GM18498 (cell line): ENCODE measurements around the gene KASH5.
"Not testable (repeated sequence)": the region's sequence is repeated elsewhere in the genome, so short reads cannot be mapped to it uniquely, and the experiment has no call there.

ENCODE experiments used
- ATAC-seq: cut with Tn5 transposase; IDR thresholded peaks from one replicate; pipeline ENCODE4 v1.9.1; 2021; ENCODE audit warnings: mild to moderate bottlenecking, moderate library complexity; ENCODE audit not compliant: unreplicated experiment

The KASH5 gene

DNA sequence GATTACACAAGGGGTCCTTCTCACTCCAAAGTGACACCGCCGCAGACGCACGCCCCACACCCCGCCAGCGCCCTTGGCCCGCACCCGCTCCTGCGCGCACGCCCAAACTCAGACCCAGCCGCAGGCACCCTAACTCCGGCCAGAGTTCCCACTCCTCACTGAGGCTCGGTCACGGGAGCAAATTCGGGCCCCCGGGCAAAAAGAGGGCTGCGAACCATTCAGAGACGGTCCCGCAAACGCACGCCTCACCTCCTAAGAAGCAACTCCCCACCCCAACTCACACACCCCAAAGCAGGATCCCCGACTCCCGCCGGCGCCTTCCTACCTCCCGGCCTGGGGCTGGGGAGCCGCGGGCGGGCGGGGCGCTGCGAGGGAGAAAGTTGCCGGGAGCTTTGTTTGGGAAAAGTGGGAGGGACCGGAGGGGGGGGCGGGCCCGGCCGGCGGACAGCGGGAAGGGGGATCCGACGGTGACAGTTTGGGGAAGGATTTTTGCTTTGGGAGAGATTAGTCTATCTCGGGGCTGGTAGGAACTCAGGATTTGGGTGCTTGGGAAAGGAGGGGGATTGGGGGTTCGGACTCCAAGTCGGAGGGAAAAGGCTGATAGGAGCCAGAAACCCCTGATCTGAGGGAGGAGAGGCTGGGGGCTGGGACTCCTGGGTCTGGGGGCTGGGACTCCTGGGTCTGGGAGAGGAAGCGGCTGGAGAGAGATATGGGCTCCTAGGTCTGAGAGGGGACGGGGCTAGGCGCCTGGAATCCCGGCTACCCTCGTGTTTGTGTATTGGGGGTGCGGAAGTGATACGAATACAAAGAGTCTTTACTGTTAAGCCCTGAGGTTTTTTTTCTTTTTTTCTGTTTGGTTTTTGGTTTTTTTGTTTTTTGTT lies 25.8 kb upstream of the KASH5 start, which contains the start of gene TEAD2:
Gene TEAD2 (minus strand): TSS at position 369 of the 881 bp plus-strand sequence. CDS start 2,341 bp downstream, outside the sequence.
- ATAC-seq, result no peak

DNA sequence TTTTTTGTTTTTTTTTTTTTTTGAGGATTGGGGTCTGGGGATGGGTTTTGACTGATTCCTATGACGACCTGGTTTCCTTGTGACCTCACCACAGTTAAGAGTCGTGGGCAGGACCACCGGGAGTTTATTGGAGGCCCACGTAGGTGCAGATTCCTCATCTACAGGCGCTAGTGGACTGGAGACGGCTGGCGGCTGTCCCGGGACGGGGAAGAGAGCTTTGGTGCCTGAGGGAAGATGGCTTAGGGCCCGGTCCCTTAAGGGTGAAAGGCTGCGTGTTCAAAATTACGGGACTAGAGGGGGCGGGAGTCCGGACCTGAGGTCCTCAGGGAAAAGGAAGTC lies 25.2 kb upstream of the KASH5 start:
- ATAC-seq, result no peak

DNA sequence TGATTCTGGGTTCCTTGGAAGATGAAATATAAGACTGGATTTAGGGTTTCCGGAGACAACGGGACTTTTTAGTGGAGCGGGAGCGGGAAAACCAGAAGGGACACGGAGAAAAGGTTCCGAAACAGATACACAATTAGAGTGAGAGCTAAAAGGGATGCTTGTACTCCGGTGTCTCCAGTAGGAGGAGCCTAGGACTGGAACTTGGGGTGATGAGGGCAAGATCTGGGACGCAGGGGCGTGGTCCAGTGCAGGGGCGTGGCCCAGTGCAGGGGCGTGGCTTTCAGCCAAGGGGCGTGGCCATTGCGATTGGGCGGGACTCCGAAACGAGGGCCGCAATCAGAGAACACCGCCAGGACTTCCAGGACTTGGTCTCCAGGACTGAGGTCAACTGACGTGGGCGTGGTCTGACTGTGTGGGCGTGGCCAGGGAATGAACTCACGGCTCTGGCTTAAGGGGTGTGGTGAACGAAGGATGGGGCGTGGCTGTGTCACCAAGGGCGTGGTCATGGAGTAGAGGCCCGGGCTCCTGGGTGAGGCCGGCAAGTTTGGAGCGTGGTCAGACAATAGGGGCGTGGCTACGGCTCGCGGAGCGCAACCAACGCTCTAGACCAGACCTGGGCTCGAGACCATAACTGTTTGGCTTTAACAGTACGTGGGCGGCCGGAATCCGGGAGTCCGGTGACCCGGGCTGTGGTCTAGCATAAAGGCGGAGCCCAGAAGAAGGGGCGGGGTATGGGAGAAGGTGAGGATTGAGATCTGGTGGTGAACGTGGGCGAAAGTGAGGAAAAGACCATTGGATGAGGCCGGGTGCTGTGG lies 24.6 kb upstream of the KASH5 start, which contains the start of gene DKKL1:
Gene DKKL1 (plus strand): TSS at position 610 of the 815 bp plus-strand sequence. CDS start 122 bp downstream, at position 732.
- ATAC-seq, result peak; percentile 52

DNA sequence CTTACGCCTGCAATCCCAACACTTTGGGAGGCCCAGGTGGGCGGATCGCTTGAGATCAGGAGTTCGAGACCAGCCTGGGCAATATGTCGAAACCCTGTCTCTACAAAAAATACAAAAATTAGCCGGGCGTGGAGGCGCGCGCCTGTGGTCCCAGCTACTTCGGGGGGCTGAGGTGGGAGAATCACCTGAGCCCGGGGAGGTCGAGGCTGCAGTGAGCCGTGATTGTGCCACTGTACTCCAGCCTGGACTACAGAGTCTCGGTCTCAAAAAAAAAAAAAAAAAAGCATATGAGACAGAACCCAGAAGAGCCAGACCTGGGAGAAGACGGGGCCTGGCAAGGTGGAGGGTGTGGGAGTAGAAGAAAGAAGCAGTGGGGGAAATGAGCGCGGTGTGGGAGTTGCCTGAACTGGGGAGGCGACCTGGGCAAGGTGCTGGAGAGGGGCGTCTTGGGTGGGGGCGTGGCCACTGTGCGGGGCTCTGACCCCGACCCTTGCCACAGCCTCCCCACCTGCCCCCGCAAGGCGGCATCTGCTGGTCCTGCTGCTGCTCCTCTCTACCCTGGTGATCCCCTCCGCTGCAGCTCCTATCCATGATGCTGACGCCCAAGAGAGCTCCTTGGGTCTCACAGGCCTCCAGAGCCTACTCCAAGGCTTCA lies 23.8 kb upstream of the KASH5 start:
- no peak for ATAC-seq

GRCh38 chr19:49366110-49366509 lies 21.9 kb upstream of the KASH5 start:
- no peak for ATAC-seq

DNA sequence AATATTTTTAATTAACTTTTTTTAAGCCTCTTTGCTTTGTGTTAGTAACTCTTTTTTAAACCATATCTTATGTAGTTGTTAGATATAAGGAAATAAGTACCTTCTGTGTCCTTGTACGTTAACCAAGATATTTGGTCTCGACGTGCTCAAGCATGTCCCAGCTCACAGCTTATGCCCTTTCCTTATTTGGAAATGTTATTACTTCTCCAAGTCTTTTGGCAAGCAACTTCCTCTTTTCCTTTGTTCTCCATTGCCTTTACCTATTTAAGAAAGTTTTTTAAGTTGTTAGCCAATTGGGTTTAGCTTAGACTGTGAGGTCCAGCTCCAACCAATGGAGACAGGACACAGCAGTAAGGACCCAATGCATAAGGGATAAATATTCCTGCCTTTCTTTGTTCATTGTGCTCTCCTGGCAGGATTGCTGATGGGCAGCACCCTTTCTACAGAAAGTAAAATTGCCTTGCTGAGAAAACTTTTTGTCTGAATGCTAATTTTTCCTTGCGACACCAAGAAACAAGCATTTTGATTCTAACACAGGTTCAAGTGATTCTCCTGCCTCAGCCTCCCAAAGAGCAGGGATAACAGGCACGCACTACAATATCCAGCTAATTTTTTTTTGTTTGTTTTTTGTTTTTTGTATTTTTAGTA lies 19.2 kb upstream of the KASH5 start:
- ATAC-seq, result no peak

- ATAC-seq, result no peak
These were observed 16.9 kb upstream of the KASH5 start for GRCh38 chr19:49371184-49371583.

GRCh38 chr19:49373174-49373573 lies 14.9 kb upstream of the KASH5 start:
- ATAC-seq, result not testable (repeated sequence)

DNA sequence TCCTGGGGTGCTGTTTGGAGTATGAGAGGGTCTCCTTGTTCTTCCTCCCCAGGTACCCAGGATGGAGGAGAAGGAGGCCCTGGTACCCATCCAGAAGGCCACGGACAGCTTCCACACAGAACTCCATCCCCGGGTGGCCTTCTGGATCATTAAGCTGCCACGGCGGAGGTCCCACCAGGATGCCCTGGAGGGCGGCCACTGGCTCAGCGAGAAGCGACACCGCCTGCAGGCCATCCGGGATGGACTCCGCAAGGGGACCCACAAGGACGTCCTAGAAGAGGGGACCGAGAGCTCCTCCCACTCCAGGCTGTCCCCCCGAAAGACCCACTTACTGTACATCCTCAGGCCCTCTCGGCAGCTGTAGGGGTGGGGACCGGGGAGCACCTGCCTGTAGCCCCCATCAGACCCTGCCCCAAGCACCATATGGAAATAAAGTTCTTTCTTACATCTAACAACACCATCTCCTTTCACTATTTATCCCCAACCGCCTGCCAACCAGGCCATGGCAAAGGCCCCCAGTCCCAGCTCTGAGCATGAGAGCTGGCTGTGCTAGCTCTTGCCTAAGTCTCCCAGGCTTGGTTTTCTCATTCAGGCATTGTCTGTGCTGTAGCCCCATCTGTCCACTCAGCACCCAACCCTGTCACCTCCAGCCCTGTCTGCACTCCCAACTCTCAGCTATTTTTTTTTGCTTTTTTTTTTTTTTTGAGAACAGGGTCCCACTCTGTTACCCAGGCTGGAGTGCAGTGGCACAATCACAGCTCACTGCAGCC lies 13.2 kb upstream of the KASH5 start:
- no peak for ATAC-seq

DNA sequence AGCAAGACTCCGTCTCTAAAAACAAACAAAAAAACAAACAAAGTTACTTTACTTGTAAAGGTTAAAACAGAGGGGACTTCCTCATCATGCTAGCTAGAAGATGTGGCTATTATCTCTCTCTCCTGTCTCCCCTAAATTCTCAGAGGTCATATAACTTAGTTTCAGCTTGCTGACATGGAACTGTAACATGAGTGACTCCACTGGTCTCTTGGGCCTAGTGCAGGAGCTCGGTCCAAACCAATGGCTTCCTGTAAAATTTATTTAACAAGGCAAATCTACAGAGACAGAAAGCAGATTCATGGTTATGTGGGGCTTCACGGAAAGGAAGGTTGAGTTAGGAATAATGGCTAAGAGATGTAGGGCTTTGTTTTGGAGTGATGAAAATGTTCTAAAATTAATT lies 9.5 kb upstream of the KASH5 start:
- no peak for ATAC-seq

GRCh38 chr19:49380391-49380790 lies 7.7 kb upstream of the KASH5 start:
- ATAC-seq, result no peak

GRCh38 chr19:49382639-49383038 lies 5.4 kb upstream of the KASH5 start:
- ATAC-seq, result no peak

- no peak for ATAC-seq
These were observed 4.5 kb upstream of the KASH5 start for GRCh38 chr19:49383599-49383998.

DNA sequence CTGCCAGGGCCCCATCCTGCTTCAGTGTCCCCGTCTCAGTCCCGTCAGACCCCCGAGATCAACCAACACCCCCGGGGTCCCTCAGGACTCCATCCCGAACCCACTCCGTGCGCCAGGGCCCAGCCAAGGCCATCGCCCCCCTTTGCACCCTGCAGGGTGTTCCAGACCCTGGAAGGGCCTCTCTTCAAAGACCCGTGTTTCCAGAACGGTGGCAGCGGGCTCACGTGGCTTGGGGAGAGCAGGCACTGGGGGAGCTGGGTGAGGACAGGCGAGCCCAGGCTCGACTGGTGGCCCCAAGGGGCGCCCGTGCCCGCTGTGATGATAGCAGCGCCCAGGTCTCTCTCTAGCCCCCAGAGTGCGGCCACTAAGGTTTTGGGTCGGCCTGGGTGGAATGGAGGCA lies 1.4 kb downstream of the KASH5 start:
- ATAC-seq, result no peak

DNA sequence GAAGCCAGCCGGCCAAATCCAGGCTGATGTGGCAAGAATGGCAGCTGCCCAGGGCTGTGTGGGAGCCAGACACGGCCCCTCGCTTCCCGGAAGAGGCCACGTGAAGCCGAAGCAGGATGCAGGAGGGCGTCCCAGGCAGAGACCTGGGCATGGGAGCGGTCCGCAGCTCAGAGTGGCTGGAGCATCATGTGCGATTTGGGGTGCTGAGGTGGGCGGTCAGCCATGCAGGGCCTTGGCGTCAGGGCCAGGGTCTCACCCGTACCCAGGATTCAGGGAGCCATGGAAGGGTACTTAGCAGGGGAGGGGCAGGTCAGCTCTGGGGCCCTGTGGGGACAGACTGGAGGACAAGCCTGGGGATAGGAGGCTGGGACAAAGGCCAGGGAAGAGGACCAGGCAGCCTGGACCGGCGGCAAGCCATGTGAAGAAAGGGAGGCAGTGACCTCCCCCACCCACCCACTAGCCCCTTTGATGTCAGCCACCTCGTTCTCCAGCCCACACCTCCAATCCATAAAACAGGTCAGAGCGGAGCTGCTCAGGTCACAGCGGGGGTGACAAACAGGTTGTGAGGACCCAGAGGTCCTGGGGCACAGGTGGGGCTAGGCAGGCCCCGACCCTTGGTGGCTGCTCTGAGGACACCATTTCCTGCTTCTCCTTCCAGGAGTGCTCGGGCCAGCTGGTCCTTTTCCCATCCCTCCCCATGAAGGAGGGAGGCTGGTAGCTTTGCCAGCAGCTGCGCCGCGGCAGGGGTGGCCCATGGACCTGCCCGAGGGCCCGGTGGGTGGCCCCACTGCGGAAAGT lies 2.3 kb downstream of the KASH5 start:
- no peak for ATAC-seq

GRCh38 chr19:49390929-49391359 lies 2.9 kb downstream of the KASH5 start:
- ATAC-seq, result no peak

DNA sequence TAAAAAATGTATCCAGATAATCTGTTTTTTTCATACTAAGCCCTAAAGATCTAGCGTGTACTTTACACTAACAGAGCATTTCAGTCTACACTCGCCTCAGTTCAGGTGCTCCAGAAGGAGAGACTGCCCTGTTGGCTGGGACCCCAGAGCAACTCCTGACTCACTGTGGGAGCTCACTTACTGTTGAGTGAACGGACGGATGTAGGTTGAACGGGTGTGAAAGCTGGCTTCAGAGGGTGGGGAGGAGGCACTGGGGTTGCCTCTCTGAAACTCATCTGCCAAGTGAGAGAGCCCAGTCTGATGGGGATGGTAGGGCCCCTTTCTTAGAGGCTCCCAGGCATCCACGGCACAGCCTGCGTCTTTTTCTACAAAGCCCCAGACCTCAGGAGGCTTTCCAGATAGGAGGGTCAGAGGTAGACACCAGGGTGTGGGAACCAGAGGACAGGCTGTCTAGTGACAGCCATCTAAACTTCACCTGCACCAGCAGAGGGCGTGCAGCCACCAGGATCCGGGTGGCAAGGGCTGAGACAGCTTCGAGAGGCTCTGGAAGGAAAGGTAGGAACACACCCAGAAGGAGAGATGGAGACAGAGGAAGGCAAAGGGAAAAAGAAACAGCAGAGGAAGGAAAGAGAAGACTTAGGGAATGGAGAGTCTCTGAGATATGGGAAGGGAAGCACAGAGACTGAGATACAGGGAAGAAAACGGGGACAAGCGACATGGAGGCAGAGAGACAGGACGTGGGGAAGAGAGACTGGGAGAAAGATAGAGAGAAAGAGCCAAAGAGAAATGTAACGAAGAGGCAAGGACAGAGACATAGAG lies 3.7 kb downstream of the KASH5 start:
- peak; percentile 46 for ATAC-seq

GRCh38 chr19:49393881-49394280 lies 5.8 kb downstream of the KASH5 start:
- no peak for ATAC-seq
